Measurements from ENCODE around the gene ZNF827.

ZNF827 gene

DNA sequence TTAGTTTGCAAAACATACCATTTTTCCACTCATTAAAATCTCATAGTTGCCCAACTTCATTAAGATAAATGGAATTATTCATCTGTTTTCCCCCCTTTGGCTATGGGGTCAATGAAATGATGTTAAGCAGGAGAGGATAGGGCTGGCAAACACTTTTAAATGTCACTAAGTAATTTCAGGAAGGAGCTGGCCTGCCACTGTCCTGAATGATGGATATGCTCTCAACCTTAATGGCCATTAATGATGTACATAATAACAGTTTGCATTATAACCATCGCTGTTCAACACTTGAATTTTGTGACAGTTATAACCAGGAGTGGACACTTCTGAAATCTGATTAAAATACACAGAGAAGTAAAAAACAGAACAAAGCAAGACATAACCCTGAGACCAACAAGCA lies 181.4 kb downstream of the ZNF827 start:
- TF ChIP-seq GATA2 (IDR thresholded peaks at IDR 0.05; ENCODE audit: low read depth, low read length) (no peak), GATA3 (IDR thresholded peaks at IDR 0.05; ENCODE audit: low read depth, low read length) (no peak)

GRCh38 chr4:145756244-145756643 lies 182.4 kb downstream of the ZNF827 start:
- no peak for TF ChIP-seq GATA2 (IDR thresholded peaks at IDR 0.05; ENCODE audit: low read depth, low read length)
- TF ChIP-seq GATA3 (IDR thresholded peaks at IDR 0.05; ENCODE audit: low read depth, low read length), result no peak

- TF ChIP-seq GATA3 (IDR thresholded peaks at IDR 0.05; ENCODE audit: low read depth, low read length), result no peak
- TF ChIP-seq GATA2 (IDR thresholded peaks at IDR 0.05; ENCODE audit: low read depth, low read length), result no peak
Measured at GRCh38 chr4:145755802-145756201, 182.8 kb downstream of the ZNF827 start.

DNA sequence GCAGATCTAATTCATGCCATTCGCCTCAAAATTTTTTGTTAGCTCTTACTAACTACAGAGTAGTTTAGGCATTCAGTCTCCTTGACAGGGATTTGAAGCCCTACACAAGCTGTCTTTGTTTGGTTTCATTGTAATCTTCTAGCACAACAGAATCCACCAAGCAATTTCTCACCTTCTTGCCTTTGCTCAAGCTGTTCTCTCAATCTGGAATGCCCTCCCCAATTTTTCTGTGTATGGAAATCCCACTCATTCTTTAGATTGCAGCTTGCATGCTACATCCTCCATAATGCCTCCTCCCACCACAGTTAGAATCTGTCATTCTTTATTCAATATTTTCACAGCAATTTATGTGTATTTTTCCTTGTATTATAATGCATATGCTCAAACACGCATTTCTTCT lies 195.0 kb downstream of the ZNF827 start:
- TF ChIP-seq GATA3 (IDR thresholded peaks at IDR 0.05; ENCODE audit: low read depth, low read length) (no peak), GATA2 (IDR thresholded peaks at IDR 0.05; ENCODE audit: low read depth, low read length) (no peak)

GRCh38 chr4:145740806-145741205 lies 197.8 kb downstream of the ZNF827 start:
- TF ChIP-seq GATA3 (IDR thresholded peaks at IDR 0.05; ENCODE audit: low read depth, low read length) (no peak), GATA2 (IDR thresholded peaks at IDR 0.05; ENCODE audit: low read depth, low read length) (no peak)

GRCh38 chr4:145739845-145740244 lies 198.8 kb downstream of the ZNF827 start:
- TF ChIP-seq GATA2 (IDR thresholded peaks at IDR 0.05; ENCODE audit: low read depth, low read length), result no peak
- TF ChIP-seq GATA3 (IDR thresholded peaks at IDR 0.05; ENCODE audit: low read depth, low read length), result no peak

- TF ChIP-seq GATA2 (IDR thresholded peaks at IDR 0.05; ENCODE audit: low read depth, low read length) (no peak), GATA3 (IDR thresholded peaks at IDR 0.05; ENCODE audit: low read depth, low read length) (no peak)
Measured at GRCh38 chr4:145736241-145736831, 202.3 kb downstream of the ZNF827 start.

DNA sequence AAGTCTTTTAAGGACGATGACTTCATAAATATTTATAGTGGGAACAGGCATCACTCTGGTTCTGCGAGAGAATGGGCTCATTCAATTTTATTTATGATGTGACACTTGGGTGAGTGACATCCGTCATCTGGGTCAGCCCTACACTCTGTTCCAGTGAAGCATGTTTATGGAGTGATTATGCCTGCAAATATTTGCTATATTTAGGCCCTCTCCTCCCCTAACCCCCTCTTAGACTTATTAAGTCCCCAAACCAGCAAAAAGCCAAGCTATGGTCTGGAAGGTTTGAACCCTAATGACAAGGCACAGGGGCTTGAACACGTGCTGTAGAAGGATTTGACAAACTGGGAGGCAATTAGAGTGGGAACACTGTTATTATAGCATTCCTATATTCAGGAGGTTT lies 202.8 kb downstream of the ZNF827 start:
- TF ChIP-seq GATA2 (IDR thresholded peaks at IDR 0.05; ENCODE audit: low read depth, low read length) (no peak), GATA3 (IDR thresholded peaks at IDR 0.05; ENCODE audit: low read depth, low read length) (no peak)

- no peak for TF ChIP-seq GATA2 (IDR thresholded peaks at IDR 0.05; ENCODE audit: low read depth, low read length)
- TF ChIP-seq GATA3 (IDR thresholded peaks at IDR 0.05; ENCODE audit: low read depth, low read length), result no peak
Measured at GRCh38 chr4:145735347-145735675, 203.3 kb downstream of the ZNF827 start.

GRCh38 chr4:145734576-145735346 lies 203.9 kb downstream of the ZNF827 start:
- TF ChIP-seq GATA2 (IDR thresholded peaks at IDR 0.05; ENCODE audit: low read depth, low read length), result no peak
- no peak for TF ChIP-seq GATA3 (IDR thresholded peaks at IDR 0.05; ENCODE audit: low read depth, low read length)

DNA sequence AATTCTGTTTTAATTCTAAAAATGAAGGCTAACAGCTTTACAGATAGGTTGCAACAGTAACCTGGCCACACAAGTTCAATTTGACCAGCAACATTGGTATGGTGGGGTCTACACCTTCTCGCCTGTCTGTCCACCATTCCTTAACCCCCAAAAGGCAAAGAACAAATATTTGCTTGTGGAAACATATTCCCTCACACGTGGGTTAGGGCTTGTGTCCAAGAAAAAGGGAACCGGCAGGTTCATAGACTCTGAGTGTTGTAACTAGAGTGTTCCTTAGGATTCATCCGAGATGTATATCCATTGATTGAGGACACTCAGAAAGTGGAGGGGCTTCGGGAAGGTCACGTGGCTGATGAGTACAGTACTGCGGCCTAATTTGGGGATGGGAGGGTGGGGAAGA lies 204.6 kb downstream of the ZNF827 start:
- TF ChIP-seq GATA2 (IDR thresholded peaks at IDR 0.05; ENCODE audit: low read depth, low read length) (no peak), GATA3 (IDR thresholded peaks at IDR 0.05; ENCODE audit: low read depth, low read length) (no peak)

DNA sequence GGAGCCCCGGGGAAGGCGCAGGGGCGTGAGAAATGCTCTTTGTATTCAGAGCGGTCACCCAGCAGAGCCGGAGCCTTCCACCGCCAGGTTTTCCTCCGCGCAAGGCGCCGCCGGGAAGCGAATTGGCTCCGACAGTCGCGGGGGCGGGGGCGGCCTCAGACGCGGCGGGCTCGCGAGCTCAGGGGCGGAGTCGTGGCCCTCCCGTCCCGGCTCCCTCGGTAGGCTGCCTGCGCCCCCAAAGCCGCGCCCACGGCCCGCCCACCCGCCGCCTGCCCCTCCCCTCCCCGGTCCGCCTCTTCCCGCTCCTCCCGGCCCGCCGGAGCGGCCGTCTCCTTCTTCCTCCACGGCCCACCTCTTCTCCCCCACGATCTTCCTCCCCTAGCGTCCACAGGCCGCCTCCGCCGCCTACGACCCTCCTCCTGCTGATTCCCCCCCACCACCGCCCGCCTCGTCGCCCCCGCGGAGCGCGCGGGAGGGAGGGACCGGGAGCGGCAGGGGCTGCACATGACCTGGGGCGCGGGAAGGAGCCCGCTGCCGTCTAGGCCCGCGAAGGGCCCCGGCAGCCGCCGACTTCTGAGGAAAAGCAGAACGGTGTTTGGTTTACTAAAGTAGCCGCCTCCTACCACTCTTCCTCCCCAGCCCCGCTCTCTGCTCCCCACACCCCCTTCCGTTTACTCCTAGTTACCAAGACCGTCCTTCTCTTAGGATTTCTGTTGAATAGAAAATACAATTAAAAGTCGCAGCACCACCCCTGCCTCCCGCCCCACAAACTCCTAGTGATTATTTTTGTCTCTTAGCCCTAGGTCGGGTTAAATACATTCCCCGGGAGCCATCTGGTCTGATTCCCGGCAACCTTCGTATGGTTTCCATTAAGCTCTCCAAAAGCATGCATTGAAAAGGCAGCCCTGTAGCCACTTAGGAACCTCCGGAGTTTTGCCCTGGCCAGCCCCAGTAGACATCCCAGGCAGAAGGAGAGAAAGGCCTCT lies 205.4 kb downstream of the ZNF827 start:
- no peak for TF ChIP-seq GATA2 (IDR thresholded peaks at IDR 0.05; ENCODE audit: low read depth, low read length)
- no peak for TF ChIP-seq GATA3 (IDR thresholded peaks at IDR 0.05; ENCODE audit: low read depth, low read length)

GRCh38 chr4:145732001-145732815 lies 206.4 kb downstream of the ZNF827 start:
- TF ChIP-seq GATA2 (IDR thresholded peaks at IDR 0.05; ENCODE audit: low read depth, low read length) (no peak), GATA3 (IDR thresholded peaks at IDR 0.05; ENCODE audit: low read depth, low read length) (no peak)

Measured in SH-SY5Y (cell line).